ENCODE data around the gene ACTN4.

The ACTN4 gene

GRCh38 chr19:38667661-38668171, 20.3 kb downstream of the ACTN4 start:
- peaks cover 5% of the 10 kb centered on the region for H3K4me1 ChIP-seq
- no peak overlapping the region for H3K4me3 ChIP-seq (ENCODE audit: low read depth, low read length)
- H3K36me3 ChIP-seq, result peaks cover 9% of the 10 kb centered on the region
- no peaks in the 10 kb centered on the region for H3K9me3 ChIP-seq
- no peak for TF ChIP-seq CTCF (IDR thresholded peaks at IDR 0.05; ENCODE audit: low read depth, low read length)
- H3K27me3 ChIP-seq, result no peaks in the 10 kb centered on the region
- DNase-seq, result no peak

GRCh38 chr19:38669552-38669951, 22.1 kb downstream of the ACTN4 start:
- no peak for DNase-seq
- H3K4me3 ChIP-seq (ENCODE audit: low read depth, low read length), result no peak overlapping the region

GRCh38 chr19:38670921-38671398, 23.5 kb downstream of the ACTN4 start:
- H3K9me3 ChIP-seq, result no peaks in the 10 kb centered on the region
- H3K27me3 ChIP-seq, result no peaks in the 10 kb centered on the region
- peaks cover 5% of the 10 kb centered on the region for H3K4me1 ChIP-seq
- H3K4me3 ChIP-seq (ENCODE audit: low read depth, low read length), result no peak overlapping the region
- DNase-seq, result no peak
- TF ChIP-seq CTCF (IDR thresholded peaks at IDR 0.05; ENCODE audit: low read depth, low read length), result no peak
- H3K36me3 ChIP-seq, result peaks cover 6% of the 10 kb centered on the region; the same call in 1 of the 2 replicates

More at GRCh38 chr19:38669552-38669951, 22.1 kb downstream of the ACTN4 start:
- H3K9me3 ChIP-seq, result no peaks in the 10 kb centered on the region
- TF ChIP-seq CTCF (IDR thresholded peaks at IDR 0.05; ENCODE audit: low read depth, low read length), result no peak
- H3K36me3 ChIP-seq, result peaks cover 6% of the 10 kb centered on the region
- no peaks in the 10 kb centered on the region for H3K27me3 ChIP-seq
- H3K4me1 ChIP-seq, result peaks cover 5% of the 10 kb centered on the region

- DNase-seq, result no peak
- TF ChIP-seq CTCF (IDR thresholded peaks at IDR 0.05; ENCODE audit: low read depth, low read length), result no peak
- peaks cover 6% of the 10 kb centered on the region; the same call in 1 of the 2 replicates for H3K36me3 ChIP-seq
- H3K4me3 ChIP-seq (ENCODE audit: low read depth, low read length), result no peak overlapping the region
- H3K27me3 ChIP-seq, result no peaks in the 10 kb centered on the region
- H3K9me3 ChIP-seq, result no peaks in the 10 kb centered on the region
- H3K4me1 ChIP-seq, result peaks cover 5% of the 10 kb centered on the region; the same call in 1 of the 2 replicates
Measured at GRCh38 chr19:38671654-38672053, 24.2 kb downstream of the ACTN4 start.

GRCh38 chr19:38673030-38673429, 25.6 kb downstream of the ACTN4 start:
- Histone ChIP-seq H3K36me3 (peaks cover 6% of the 10 kb centered on the region; the same call in 1 of the 2 replicates), H3K27me3 (no peaks in the 10 kb centered on the region), H3K4me3 (ENCODE audit: low read depth, low read length) (no peak overlapping the region), H3K4me1 (no peaks in the 10 kb centered on the region), H3K9me3 (no peaks in the 10 kb centered on the region)
- DNase-seq, result no peak
- TF ChIP-seq CTCF (IDR thresholded peaks at IDR 0.05; ENCODE audit: low read depth, low read length), result no peak

- TF ChIP-seq CTCF (IDR thresholded peaks at IDR 0.05; ENCODE audit: low read depth, low read length), result no peak
- H3K4me1 ChIP-seq, result no peaks in the 10 kb centered on the region
- H3K9me3 ChIP-seq, result no peaks in the 10 kb centered on the region
- H3K27me3 ChIP-seq, result no peaks in the 10 kb centered on the region
- DNase-seq, result no peak
- no peak overlapping the region for H3K4me3 ChIP-seq (ENCODE audit: low read depth, low read length)
- no peaks in the 10 kb centered on the region; the same call in 1 of the 2 replicates for H3K36me3 ChIP-seq
Measured at GRCh38 chr19:38674388-38675171, 27.1 kb downstream of the ACTN4 start.

Measured in BE2C (cell line).